Peyer's patch (tissue), 4 donors: ENCODE results near the gene NFYA. TPM values are rescaled to one million over a fixed set of nuclear protein-coding genes. Genes with fewer than 3 reads are reported as not detected.

Source experiments
- DNase-seq, 3 donors: peaks; one replicate each; pipeline ENCODE4 v3.0.0-alpha.2; 2017 to 2019
- H3K27ac ChIP-seq, 4 donors: fragments of 200-600 bp; sonication (generic); one replicate each; pipeline ENCODE4 v1.5.1; 2016 to 2019
- H3K27me3 ChIP-seq, 2 donors: fragments of 200-600 bp; sonication (generic); one replicate each; pipeline ENCODE4 v1.5.1; 2019
- H3K36me3 ChIP-seq, 3 donors: fragments of 200-600 bp; sonication (generic); one replicate each; pipeline ENCODE4 v1.5.1; 2016 to 2019
- H3K4me1 ChIP-seq, 4 donors: fragments of 200-600 bp; sonication (generic); one replicate each; pipeline ENCODE4 v1.5.1; 2016 to 2019
- H3K4me3 ChIP-seq, 4 donors: fragments of 200-600 bp; sonication (generic); 1 replicate in 3 of 4; 2 replicates in 1 of 4; pipeline ENCODE4 v1.5.1; 2016 to 2019; ENCODE audit warnings: mild to moderate bottlenecking in 1 of 4
- H3K9me3 ChIP-seq, 4 donors: fragments of 200-600 bp; sonication (generic); one replicate each; pipeline ENCODE4 v1.5.1; 2016 to 2019; ENCODE audit warnings: mild to moderate bottlenecking in 1 of 4
- CTCF ChIP-seq, 6 experiments: fragments of 450-650 bp in 4 of 6; fragments of 200-600 bp in 2 of 6; sonication (generic) in 1 of 6; IDR thresholded peaks; one replicate each; pipeline ENCODE4 v1.5.1; 2017 to 2019; ENCODE audit warnings: antibody characterized with exemption in 6 of 6, mild to moderate bottlenecking in 3 of 6, moderate library complexity in 1 of 6
- POLR2A ChIP-seq, 2 donors: fragments of 450-650 bp; IDR thresholded peaks; one replicate each; pipeline ENCODE4 v1.5.1; 2017; ENCODE audit warnings: antibody characterized with exemption in 2 of 2, mild to moderate bottlenecking in 2 of 2, moderate library complexity in 2 of 2
- total RNA-seq, 4 donors: library from RNA; depleted of rRNA; stranded (reverse); fragments of >200 nt; gene quantifications; one replicate each; pipeline ENCODE4 v1.1.0, GENCODE V29; 2016

The NFYA gene
- total RNA-seq, 4 donors from 2014 or later, result 22.9 to 27.5 (median 23.4) TPM

DNA sequence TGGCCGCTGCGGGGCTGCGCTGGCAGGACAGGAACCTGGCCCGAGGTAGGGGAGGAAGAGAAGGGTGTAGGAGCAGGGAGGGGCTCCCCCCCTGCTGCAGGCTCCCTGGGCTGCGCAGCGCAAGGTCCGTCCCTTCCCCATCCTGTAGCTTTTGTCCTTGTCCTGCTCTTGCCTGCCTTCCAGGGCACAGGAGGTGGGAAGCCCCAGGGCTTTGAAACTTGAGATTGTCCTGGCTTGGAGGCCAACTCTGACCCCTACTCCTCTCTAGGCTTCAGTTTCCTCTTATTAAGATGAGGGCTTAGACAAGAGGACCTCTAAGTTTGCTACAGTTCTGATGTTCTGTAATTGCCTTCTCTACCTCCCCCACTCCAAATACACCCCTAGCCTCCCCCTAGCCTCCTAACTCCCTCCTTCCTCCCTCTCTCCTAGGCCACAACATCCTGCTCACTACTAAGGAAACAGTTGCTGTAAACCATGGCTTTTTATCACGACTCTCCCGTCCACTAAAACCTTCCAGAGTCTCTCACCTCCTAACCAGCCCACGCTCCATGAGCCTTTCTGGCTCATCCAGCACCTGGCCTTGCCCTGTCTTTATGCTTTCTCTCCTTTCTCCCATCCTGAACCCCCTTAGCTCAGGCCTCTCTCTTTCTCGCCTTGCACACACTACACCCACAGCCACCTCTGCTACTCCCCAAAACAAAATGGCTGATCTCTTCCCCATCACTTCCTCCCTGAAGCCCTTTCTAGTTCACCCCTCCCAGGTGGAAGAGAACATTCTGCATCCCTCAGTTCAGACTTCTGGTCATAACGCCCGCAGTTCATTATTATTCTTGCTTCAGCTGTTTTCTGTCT is 44.0 kb upstream of the NFYA start:
- H3K36me3 ChIP-seq, result no peaks in the 10 kb centered on the region
- no peak for TF ChIP-seq POLR2A (IDR thresholded peaks at IDR 0.05)
- TF ChIP-seq CTCF (IDR thresholded peaks at IDR 0.05), result no peak
- peak overlapping the region; percentile 32 to 58 (median 48) for H3K4me3 ChIP-seq
- H3K27ac ChIP-seq, result peak overlapping the region in 3 of 4 donors; percentile 24 to 75 (median 48)
- no peaks in the 10 kb centered on the region for H3K9me3 ChIP-seq
- H3K27me3 ChIP-seq, result no peaks in the 10 kb centered on the region
- peaks cover 0 to 15% (median 7%) of the 10 kb centered on the region in 4 donors for H3K4me1 ChIP-seq
- no peak for DNase-seq

DNA sequence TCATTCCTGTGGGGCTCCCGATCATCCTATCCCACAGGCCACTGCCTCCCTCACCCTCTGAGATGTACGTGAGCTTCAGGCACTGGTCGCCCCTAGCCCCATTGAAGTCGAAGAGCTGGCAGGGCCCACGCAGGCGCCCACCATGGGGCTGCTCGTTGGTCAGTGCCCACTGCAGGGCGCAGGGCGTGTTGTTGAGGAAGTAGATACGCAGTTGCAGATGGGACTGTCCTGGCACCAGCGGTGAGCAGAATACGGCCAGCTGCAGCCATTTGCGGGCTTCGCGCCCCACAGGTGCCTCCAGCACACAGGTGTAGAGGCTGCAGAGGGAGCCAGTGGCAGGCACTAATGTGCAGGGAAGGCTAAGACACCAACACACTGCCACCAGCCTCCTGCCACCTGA is 39.9 kb upstream of the NFYA start:
- H3K36me3 ChIP-seq, result peaks cover 0 to 5% (median 0%) of the 10 kb centered on the region in 3 donors
- H3K4me3 ChIP-seq, result no peak overlapping the region
- H3K9me3 ChIP-seq, result no peaks in the 10 kb centered on the region
- no peak for TF ChIP-seq CTCF (IDR thresholded peaks at IDR 0.05)
- no peak for TF ChIP-seq POLR2A (IDR thresholded peaks at IDR 0.05)
- H3K4me1 ChIP-seq, result peaks cover 0 to 27% (median 5%) of the 10 kb centered on the region in 4 donors
- no peak for DNase-seq
- no peaks in the 10 kb centered on the region for H3K27me3 ChIP-seq
- no peak overlapping the region for H3K27ac ChIP-seq

DNA sequence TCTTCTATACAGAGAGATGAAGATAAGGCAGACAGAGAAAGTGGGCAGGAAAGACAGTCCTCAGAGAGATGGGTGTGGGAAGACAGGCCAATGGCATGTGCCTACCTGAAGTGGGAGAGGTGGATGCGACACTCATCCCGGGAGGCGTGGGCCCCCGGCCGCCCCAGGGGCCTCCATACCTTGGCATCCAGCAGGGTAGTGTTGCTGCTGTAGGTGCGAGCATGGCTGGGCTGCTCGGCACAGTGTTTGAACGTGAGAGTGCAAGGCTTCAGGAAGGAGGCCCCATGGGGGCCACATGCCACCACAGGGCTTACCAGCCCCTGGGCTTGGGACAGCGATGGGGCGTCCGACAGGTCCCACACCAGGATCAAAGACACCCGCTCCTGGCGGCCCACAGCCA is 39.0 kb upstream of the NFYA start:
- TF ChIP-seq POLR2A (IDR thresholded peaks at IDR 0.05) (no peak), CTCF (IDR thresholded peaks at IDR 0.05) (no peak)
- Histone ChIP-seq H3K36me3 (peaks cover 0 to 5% (median 0%) of the 10 kb centered on the region in 3 donors), H3K4me3 (no peak overlapping the region), H3K9me3 (no peaks in the 10 kb centered on the region), H3K27ac (no peak overlapping the region), H3K27me3 (no peaks in the 10 kb centered on the region), H3K4me1 (peaks cover 0 to 20% (median under 1%) of the 10 kb centered on the region in 4 donors)
- no peak for DNase-seq

DNA sequence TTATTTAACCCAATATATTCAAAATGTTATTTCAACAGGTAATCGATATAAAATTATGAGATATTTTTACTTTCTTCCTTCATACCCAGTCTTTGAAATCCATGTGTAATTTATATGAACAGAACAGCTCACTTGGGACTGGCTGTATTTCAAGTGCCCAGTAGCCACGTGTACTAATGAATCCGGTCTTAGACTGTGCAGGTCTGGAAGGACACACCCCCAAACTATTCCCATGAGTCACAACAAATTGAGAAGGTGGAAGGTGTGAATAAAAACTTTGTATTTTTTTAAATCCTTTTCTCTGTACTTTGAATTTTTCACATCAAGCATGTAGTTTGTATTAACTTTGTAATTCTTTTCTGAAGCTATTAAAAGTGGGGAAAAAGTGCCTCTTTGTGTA is 36.6 kb upstream of the NFYA start:
- H3K4me3 ChIP-seq, result no peak overlapping the region
- H3K27me3 ChIP-seq, result no peaks in the 10 kb centered on the region
- TF ChIP-seq CTCF (IDR thresholded peaks at IDR 0.05) (no peak), POLR2A (IDR thresholded peaks at IDR 0.05) (no peak)
- H3K27ac ChIP-seq, result no peak overlapping the region
- H3K36me3 ChIP-seq, result peaks cover 0 to 5% (median 0%) of the 10 kb centered on the region in 3 donors
- no peaks in the 10 kb centered on the region for H3K9me3 ChIP-seq
- DNase-seq, result no peak
- peaks cover 0 to 30% (median 2%) of the 10 kb centered on the region in 4 donors for H3K4me1 ChIP-seq

DNA sequence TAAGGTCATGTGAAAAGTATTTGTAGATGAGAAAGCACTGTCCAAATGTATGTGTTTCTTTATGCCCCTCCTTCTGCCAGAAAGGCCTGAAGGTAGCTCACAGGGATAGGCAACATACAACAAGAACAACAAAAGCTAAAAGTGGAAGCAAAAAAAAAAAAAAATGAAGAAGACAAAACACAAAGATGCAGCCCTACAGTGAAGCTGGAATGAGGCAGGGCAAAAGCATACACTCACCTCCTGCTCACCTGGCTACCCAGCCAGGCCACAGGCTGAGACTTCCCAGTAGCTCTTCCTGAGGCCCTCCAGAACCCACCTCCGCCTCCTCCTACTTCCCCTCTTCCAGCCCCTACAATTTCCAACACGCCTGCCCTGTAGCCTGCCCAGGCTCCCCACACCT is 36.2 kb upstream of the NFYA start:
- H3K4me3 ChIP-seq, result no peak overlapping the region
- no peak for TF ChIP-seq CTCF (IDR thresholded peaks at IDR 0.05)
- no peak for TF ChIP-seq POLR2A (IDR thresholded peaks at IDR 0.05)

More for the DNA sequence above, 36.2 kb upstream of the NFYA start:
- peaks cover 0 to 5% (median 0%) of the 10 kb centered on the region in 3 donors for H3K36me3 ChIP-seq
- H3K4me1 ChIP-seq, result peaks cover 0 to 30% (median 2%) of the 10 kb centered on the region in 4 donors
- no peaks in the 10 kb centered on the region for H3K27me3 ChIP-seq
- H3K27ac ChIP-seq, result no peak overlapping the region
- no peak for DNase-seq
- H3K9me3 ChIP-seq, result no peaks in the 10 kb centered on the region
